Ectodermal cell (in vitro differentiated cells): Measurements from ENCODE around the gene VGLL2.

Experiments
- H3K27ac ChIP-seq: 2 replicates; pipeline ENCODE4 v1.7.0; 2013; ENCODE audit warnings: mild to moderate bottlenecking, low read depth, low read length; ENCODE audit not compliant: insufficient read depth, poor library complexity, severe bottlenecking
- H3K27me3 ChIP-seq: 2 replicates; pipeline ENCODE4 v1.7.0; 2013; ENCODE audit warnings: mild to moderate bottlenecking, low read length; ENCODE audit not compliant: insufficient read depth, control insufficient read depth, poor library complexity, severe bottlenecking
- H3K36me3 ChIP-seq: one replicate; pipeline ENCODE4 v1.7.0; 2013; ENCODE audit warnings: low read length; ENCODE audit not compliant: control insufficient read depth, insufficient read depth
- H3K4me1 ChIP-seq: one replicate; pipeline ENCODE4 v1.7.0; 2013; ENCODE audit warnings: low read length; ENCODE audit not compliant: control insufficient read depth, insufficient read depth
- H3K4me3 ChIP-seq: 2 replicates; pipeline ENCODE4 v1.7.0; 2013; ENCODE audit warnings: low read depth, low read length, control low read depth; ENCODE audit not compliant: insufficient read depth
- H3K9me3 ChIP-seq: 2 replicates; pipeline ENCODE4 v1.7.0; 2013; ENCODE audit warnings: mild to moderate bottlenecking, low read length, moderate library complexity; ENCODE audit not compliant: control insufficient read depth
- WGBS, 2 experiments: methylation state at CpG; one replicate each; pipeline ENCODE4 v1.1.7; 2013; ENCODE audit warnings: missing lambda C conversion rate in 2 of 2; 5-methylcytosine and 5-hydroxymethylcytosine counted together

VGLL2 gene

DNA sequence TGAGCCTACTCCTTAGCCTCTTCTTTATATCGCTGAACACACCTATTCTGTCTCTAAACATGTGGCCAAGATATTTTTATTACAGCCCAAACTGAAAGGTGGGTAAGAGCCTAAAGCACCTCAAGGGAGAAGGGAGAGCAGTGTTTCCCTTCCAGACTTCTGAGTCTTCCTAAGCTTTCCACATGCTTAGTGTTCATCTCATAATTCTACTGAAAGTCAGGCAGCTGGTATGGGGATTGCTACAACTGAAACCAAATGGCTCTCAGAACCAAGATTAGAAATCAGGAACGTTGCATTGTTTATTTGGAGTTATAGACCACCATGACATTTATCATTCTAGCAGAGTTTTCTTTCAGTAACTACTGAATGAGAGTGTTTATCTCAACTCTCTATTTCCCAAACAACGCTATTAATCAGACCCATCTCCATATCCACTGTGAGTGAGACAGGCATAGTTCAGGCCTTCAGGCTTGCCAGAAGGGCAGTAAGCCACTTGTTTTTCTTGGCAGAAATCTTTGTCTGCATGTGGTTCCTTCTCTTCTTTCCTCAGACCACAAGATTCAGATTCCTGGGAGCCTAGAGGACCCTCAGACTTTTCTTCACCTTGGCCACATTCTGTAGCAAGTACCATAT, 22.8 kb downstream of the VGLL2 start:
- H3K27ac ChIP-seq = no peak overlapping the region
- 93 to 96% methylated on average over 3 of the region's 3 CpGs for WGBS, 2 experiments

GRCh38 chr6:117290173-117290846, 25.0 kb downstream of the VGLL2 start:
- no peaks in the 10 kb centered on the region for H3K4me1 ChIP-seq

More for the DNA sequence above, 22.8 kb downstream of the VGLL2 start:
- no peaks in the 10 kb centered on the region for H3K9me3 ChIP-seq
- no peaks in the 10 kb centered on the region for H3K27me3 ChIP-seq
- no peak overlapping the region for H3K4me3 ChIP-seq
- no peaks in the 10 kb centered on the region for H3K4me1 ChIP-seq
- H3K36me3 ChIP-seq = no peaks in the 10 kb centered on the region

GRCh38 chr6:117298941-117299340, 33.6 kb downstream of the VGLL2 start:
- Histone ChIP-seq H3K36me3 (no peaks in the 10 kb centered on the region), H3K4me1 (no peaks in the 10 kb centered on the region), H3K27ac (no peak overlapping the region), H3K9me3 (no peaks in the 10 kb centered on the region), H3K27me3 (no peaks in the 10 kb centered on the region), H3K4me3 (no peak overlapping the region)
- WGBS, 2 experiments = 92 to 93% methylated on average over 3 of the region's 3 CpGs

More at GRCh38 chr6:117290173-117290846, 25.0 kb downstream of the VGLL2 start:
- Histone ChIP-seq H3K27me3 (no peaks in the 10 kb centered on the region), H3K27ac (no peak overlapping the region), H3K4me3 (no peak overlapping the region), H3K36me3 (no peaks in the 10 kb centered on the region), H3K9me3 (no peaks in the 10 kb centered on the region)
- 92 to 96% methylated on average over 3 of the region's 3 CpGs for WGBS, 2 experiments

GRCh38 chr6:117303323-117303722, 38.0 kb downstream of the VGLL2 start:
- Histone ChIP-seq H3K27me3 (no peaks in the 10 kb centered on the region), H3K27ac (no peak overlapping the region), H3K36me3 (no peaks in the 10 kb centered on the region), H3K9me3 (no peaks in the 10 kb centered on the region), H3K4me1 (no peaks in the 10 kb centered on the region), H3K4me3 (no peak overlapping the region)
- WGBS, 2 experiments = 87 to 91% methylated on average over 3 of the region's 3 CpGs

DNA sequence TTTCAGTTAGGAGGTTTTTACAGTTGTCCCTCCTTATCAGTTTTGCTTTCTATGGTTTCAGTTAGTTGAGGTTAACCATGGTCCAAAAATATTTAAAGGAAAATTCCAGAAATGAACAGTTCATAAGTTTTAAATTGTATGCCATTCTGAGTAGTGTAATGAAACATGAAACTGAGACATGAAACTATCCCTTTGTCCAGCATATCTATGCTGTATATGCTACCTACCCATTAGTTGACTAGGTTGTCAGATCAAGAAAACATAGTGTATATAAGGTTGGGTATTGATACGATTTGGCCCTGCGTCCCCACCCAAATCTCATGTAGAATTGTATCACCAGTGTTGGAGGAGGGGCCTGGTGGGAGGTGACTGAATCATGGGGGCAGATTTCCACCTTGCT, 39.1 kb downstream of the VGLL2 start:
- no peaks in the 10 kb centered on the region for H3K9me3 ChIP-seq
- no peak overlapping the region for H3K4me3 ChIP-seq
- 91 to 95% methylated on average over 2 of the region's 2 CpGs for WGBS, 2 experiments
- no peak overlapping the region for H3K27ac ChIP-seq
- H3K36me3 ChIP-seq = no peaks in the 10 kb centered on the region
- no peaks in the 10 kb centered on the region for H3K4me1 ChIP-seq
- H3K27me3 ChIP-seq = no peaks in the 10 kb centered on the region

- no peak overlapping the region for H3K4me3 ChIP-seq
- no peaks in the 10 kb centered on the region for H3K36me3 ChIP-seq
- no peak overlapping the region for H3K27ac ChIP-seq
- H3K27me3 ChIP-seq = no peaks in the 10 kb centered on the region
- H3K9me3 ChIP-seq = no peaks in the 10 kb centered on the region
- H3K4me1 ChIP-seq = no peaks in the 10 kb centered on the region
- WGBS, 2 experiments = 88 to 95% methylated on average over 2 to 3 of the region's 3 CpGs
Observed at GRCh38 chr6:117306227-117306790, 41.0 kb downstream of the VGLL2 start.

DNA sequence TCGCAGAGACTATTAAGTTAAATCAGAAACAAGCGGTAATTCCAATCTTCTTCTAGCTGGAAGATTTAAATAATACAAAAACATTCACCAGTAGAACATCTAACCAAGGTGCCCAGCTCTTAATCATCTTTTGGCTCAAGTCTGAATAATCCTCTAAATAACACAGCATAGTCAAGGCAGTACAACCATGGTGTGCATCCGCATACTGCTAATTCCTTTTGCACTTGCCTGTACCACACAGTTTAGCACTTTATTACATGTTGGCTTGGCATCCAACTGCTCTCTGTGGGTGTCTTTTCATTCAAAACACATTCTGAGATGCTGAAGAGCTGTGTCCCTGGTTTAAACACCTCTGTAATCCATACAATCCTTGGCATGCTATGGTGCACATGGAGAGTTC, 42.3 kb downstream of the VGLL2 start:
- Histone ChIP-seq H3K27ac (no peak overlapping the region), H3K4me3 (no peak overlapping the region), H3K9me3 (no peaks in the 10 kb centered on the region), H3K4me1 (no peaks in the 10 kb centered on the region), H3K27me3 (no peaks in the 10 kb centered on the region), H3K36me3 (no peaks in the 10 kb centered on the region)
- 81 to 86% methylated on average over 3 of the region's 3 CpGs for WGBS, 2 experiments

DNA sequence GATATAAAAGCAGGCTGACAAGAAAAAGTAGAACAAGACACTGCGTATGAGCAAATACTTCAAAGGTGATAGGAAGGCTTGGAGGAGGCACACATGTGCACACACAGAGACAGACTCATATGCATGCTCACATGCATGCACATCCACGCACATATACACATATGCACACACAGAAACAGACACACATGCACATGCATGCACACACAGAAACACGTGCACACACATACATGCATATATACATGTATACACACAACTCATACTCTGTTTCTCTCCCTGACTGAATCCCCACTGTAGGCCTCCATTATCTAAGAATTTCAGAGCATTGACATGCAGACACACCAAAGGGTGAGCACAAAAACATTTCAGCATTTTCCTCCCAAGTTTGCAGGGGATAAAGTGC, 43.7 kb downstream of the VGLL2 start:
- Histone ChIP-seq H3K27ac (no peak overlapping the region), H3K9me3 (no peaks in the 10 kb centered on the region), H3K4me1 (peaks cover under 1% of the 10 kb centered on the region), H3K4me3 (no peak overlapping the region), H3K27me3 (no peaks in the 10 kb centered on the region), H3K36me3 (no peaks in the 10 kb centered on the region)
- WGBS, 2 experiments = 93 to 98% methylated on average over 3 of the region's 3 CpGs

GRCh38 chr6:117309611-117310010, 44.3 kb downstream of the VGLL2 start:
- Histone ChIP-seq H3K9me3 (no peaks in the 10 kb centered on the region), H3K4me1 (peaks cover 6% of the 10 kb centered on the region), H3K36me3 (no peaks in the 10 kb centered on the region), H3K27ac (no peak overlapping the region), H3K4me3 (no peak overlapping the region), H3K27me3 (no peaks in the 10 kb centered on the region)

- Histone ChIP-seq H3K36me3 (no peaks in the 10 kb centered on the region), H3K9me3 (no peaks in the 10 kb centered on the region), H3K4me3 (no peak overlapping the region), H3K27ac (no peak overlapping the region), H3K27me3 (no peaks in the 10 kb centered on the region), H3K4me1 (peaks cover 15% of the 10 kb centered on the region)
- 91 to 98% methylated on average over 3 of the region's 3 CpGs for WGBS, 2 experiments
Observed at GRCh38 chr6:117311310-117311709, 46.0 kb downstream of the VGLL2 start.
